Caco-2 (cell line): ENCODE results near the gene COL21A1. TPM values are rescaled to one million over a fixed set of nuclear protein-coding genes. Genes with fewer than 3 reads are reported as not detected.

ENCODE experiments used
- BruUV-seq: library from RNA; stranded (reverse); fragments of 400-500 nt; replicated peaks from 2 replicates; lab custom pipeline; 2021; lab: Mats Ljungman, UMichigan
- CTCF ChIA-PET: fragments of 300-600 bp; sonication (Branson Sonifier 250); formaldehyde crosslinking; loops from one replicate; lab custom pipeline; 2022; ENCODE audit warnings: antibody characterized with exemption; lab: Charles Lee
- POLR2A ChIA-PET: fragments of 300-600 bp; sonication (Branson Sonifier 250); formaldehyde crosslinking; loops from one replicate; lab custom pipeline; 2022; ENCODE audit warnings: antibody characterized with exemption; lab: Charles Lee
- DNase-seq, 2 experiments: peaks; one replicate each; pipeline versions ENCODE4 v3.0.0 to v3.0.0-alpha.2; 2020 to 2022
- H3K27me3 ChIP-seq: replicated peaks from 2 replicates; pipeline ENCODE4 v1.6.0; 2011; ENCODE audit warnings: low read length; ENCODE audit not compliant: control insufficient read depth, insufficient read depth
- H3K36me3 ChIP-seq: 2 replicates; pipeline ENCODE4 v1.5.1; 2011; ENCODE audit warnings: low read length; ENCODE audit not compliant: control insufficient read depth, insufficient read depth
- H3K4me1 ChIP-seq: fragments of 250-450 bp; sonication (Bioruptor Pico); 2 replicates; pipeline ENCODE4 v1.5.1; 2020; ENCODE audit warnings: mild to moderate bottlenecking
- H3K4me3 ChIP-seq: 2 replicates; pipeline ENCODE4 v1.5.1; 2011; ENCODE audit warnings: low read depth, mild to moderate bottlenecking, control low read depth, low read length
- H3K9me3 ChIP-seq: fragments of 250-450 bp; sonication (Bioruptor Pico); 2 replicates; pipeline ENCODE4 v1.5.1; 2020; ENCODE audit warnings: mild to moderate bottlenecking, moderate library complexity
- H3K27ac Mint-ChIP-seq: one replicate; pipeline ENCODE4 v1.8.0; 2022; ENCODE audit warnings: mixed read lengths; ENCODE audit not compliant: unreplicated experiment
- H3K27me3 Mint-ChIP-seq: one replicate; pipeline ENCODE4 v1.8.0; 2022; ENCODE audit warnings: mixed read lengths; ENCODE audit not compliant: insufficient read depth, unreplicated experiment
- H3K36me3 Mint-ChIP-seq: one replicate; pipeline ENCODE4 v1.8.0; 2022; ENCODE audit warnings: mild to moderate bottlenecking, mixed read lengths; ENCODE audit not compliant: insufficient read depth, unreplicated experiment
- H3K4me1 Mint-ChIP-seq: one replicate; pipeline ENCODE4 v1.8.0; 2022; ENCODE audit warnings: low read depth, mixed read lengths; ENCODE audit not compliant: unreplicated experiment
- H3K4me3 Mint-ChIP-seq: one replicate; pipeline ENCODE4 v1.8.0; 2022; ENCODE audit warnings: mild to moderate bottlenecking, moderate library complexity, mixed read lengths; ENCODE audit not compliant: unreplicated experiment
- H3K9me3 Mint-ChIP-seq: one replicate; pipeline ENCODE4 v1.8.0; 2022; ENCODE audit warnings: mixed read lengths; ENCODE audit not compliant: unreplicated experiment
- CTCF ChIP-seq, 2 experiments: fragments of 200-600 bp in 1 of 2; IDR thresholded peaks; 1 replicate in 1 of 2; 2 replicates in 1 of 2; pipeline versions ENCODE4 v1.5.1 to v1.8.0; 2011 to 2022; ENCODE audit warnings: antibody characterized with exemption in 1 of 2, control low read depth in 1 of 2, inconsistent platforms in 1 of 2, low read depth in 1 of 2, low read length in 1 of 2, mild to moderate bottlenecking in 1 of 2, moderate library complexity in 1 of 2; ENCODE audit not compliant: insufficient read depth in 1 of 2, severe bottlenecking in 1 of 2, unreplicated experiment in 1 of 2
- intact Hi-C: fragments of 100-400 bp; cut with micrococcal nuclease; formaldehyde crosslinking; loops from one replicate; pipeline ENCODE4 v1.10.0; 2022; ENCODE audit not compliant: unreplicated experiment
- total RNA-seq: library from RNA; stranded (reverse); gene quantifications from 2 replicates; pipeline ENCODE4 v1.2.3, GENCODE V29; 2022

Gene COL21A1
- total RNA-seq, 1 experiment from 2014 or later = 1.3 TPM

DNA sequence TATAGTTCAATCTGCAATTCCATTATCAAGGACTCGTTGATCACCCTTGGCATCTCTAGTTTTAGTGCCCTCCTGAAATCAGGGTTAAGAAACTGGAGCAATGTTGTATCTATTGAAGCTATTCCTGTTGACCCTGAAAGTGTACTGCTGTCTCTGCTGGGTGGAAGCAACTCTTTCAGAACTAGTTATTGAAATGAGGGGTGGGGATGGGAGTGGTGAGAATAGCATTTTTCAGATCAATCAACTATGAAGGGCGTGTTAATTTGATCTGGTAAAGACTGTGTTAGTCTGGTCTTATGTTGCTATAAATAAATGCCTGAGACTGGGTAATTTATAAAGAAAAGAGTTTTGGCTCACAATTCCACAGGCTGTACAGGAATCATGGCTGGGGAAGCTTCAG, 219.5 kb downstream of the COL21A1 start:
- peaks cover 10% of the 10 kb centered on the region for H3K27me3 Mint-ChIP-seq
- TF ChIP-seq CTCF (IDR thresholded peaks at IDR 0.05; ENCODE audit: insufficient read depth in 1 of 2, low read depth in 1 of 2, low read length in 1 of 2, severe bottlenecking in 1 of 2, unreplicated experiment in 1 of 2) = no peak
- Histone ChIP-seq H3K27me3 (no peaks in the 10 kb centered on the region), H3K4me3 (no peak overlapping the region), H3K9me3 (no peaks in the 10 kb centered on the region), H3K36me3 (no peaks in the 10 kb centered on the region), H3K4me1 (no peaks in the 10 kb centered on the region)
- POLR2A ChIA-PET = no interaction called here
- CTCF ChIA-PET = no interaction called here
- intact Hi-C loops = loop anchor here (10.0 kb wide), 1 partner anchor 187 kb away; no protein-coding TSS in a partner anchor
- BruUV-seq = no TSS peak
- H3K36me3 Mint-ChIP-seq = no peaks in the 10 kb centered on the region
- H3K27ac Mint-ChIP-seq = no peak overlapping the region
- H3K4me3 Mint-ChIP-seq = no peak overlapping the region
- DNase-seq = no peak
- no peaks in the 10 kb centered on the region for H3K4me1 Mint-ChIP-seq
- no peaks in the 10 kb centered on the region for H3K9me3 Mint-ChIP-seq

DNA sequence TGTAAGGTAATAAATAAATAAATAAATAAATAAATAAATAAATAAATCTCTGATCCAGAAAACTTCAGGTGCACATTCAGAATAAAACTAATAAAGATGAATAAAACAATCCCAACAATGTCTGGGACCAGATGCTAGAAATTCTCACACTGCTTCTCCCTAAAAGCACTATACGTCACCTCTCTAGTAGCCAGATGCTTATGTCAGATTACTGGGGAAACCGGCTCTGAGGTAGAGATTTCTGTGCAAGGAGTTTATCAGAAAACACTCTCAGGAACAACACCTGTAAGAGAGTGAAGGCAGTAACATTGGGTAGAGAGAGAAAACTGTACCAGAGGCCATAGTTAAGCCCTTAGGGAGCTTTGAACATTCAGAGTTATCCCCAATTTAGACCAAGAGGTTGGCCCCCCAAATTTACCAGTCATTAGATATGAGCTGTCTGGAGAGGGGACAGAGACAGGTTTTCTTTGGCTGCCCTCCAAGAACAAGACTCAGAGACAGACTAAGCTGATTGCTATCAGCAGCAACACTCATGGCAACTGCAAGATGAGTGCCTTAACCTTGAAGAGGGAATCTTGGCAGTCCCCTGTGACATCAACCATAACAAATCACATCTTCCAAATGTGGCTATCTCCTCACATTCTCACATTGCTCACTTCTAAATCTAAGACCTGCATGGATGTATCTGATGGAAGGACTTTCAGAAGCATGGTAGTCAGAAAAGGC, 220.8 kb downstream of the COL21A1 start:
- no peak overlapping the region for H3K27ac Mint-ChIP-seq
- Histone ChIP-seq H3K4me3 (no peak overlapping the region), H3K9me3 (no peaks in the 10 kb centered on the region), H3K4me1 (no peaks in the 10 kb centered on the region), H3K36me3 (no peaks in the 10 kb centered on the region), H3K27me3 (no peaks in the 10 kb centered on the region)
- intact Hi-C loops = loop anchor here (10.0 kb wide), 1 partner anchor 188 kb away; no protein-coding TSS in a partner anchor
- no TSS peak for BruUV-seq
- no peak for DNase-seq
- no peaks in the 10 kb centered on the region for H3K9me3 Mint-ChIP-seq
- peaks cover 5% of the 10 kb centered on the region for H3K27me3 Mint-ChIP-seq
- H3K36me3 Mint-ChIP-seq = no peaks in the 10 kb centered on the region
- POLR2A ChIA-PET = no interaction called here
- H3K4me1 Mint-ChIP-seq = no peaks in the 10 kb centered on the region
- TF ChIP-seq CTCF (IDR thresholded peaks at IDR 0.05; ENCODE audit: insufficient read depth in 1 of 2, low read depth in 1 of 2, low read length in 1 of 2, severe bottlenecking in 1 of 2, unreplicated experiment in 1 of 2) = no peak
- no peak overlapping the region for H3K4me3 Mint-ChIP-seq
- CTCF ChIA-PET = no interaction called here

DNA sequence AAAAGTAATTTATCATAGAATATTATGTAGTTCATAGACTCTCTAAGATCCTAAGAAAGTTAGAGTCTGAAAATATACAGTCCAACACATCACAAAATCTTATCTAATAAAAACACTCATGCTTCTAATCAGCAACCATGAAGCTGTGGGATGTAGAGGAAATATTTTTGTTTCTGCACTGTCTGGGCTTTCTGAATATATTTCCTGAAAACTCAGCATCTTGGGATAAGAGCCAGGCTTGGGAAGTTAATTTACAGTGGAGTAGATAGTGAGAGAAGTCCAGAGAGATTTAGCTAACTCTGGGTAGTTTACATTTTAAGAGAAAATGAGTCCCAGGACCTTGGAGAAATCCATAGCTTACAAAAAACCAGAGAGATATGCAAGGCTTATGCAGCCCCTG, 221.6 kb downstream of the COL21A1 start:
- Mint-ChIP-seq H3K4me1 (no peaks in the 10 kb centered on the region), H3K4me3 (no peak overlapping the region), H3K27me3 (peaks cover 3% of the 10 kb centered on the region), H3K9me3 (no peaks in the 10 kb centered on the region), H3K27ac (no peak overlapping the region), H3K36me3 (no peaks in the 10 kb centered on the region)
- Histone ChIP-seq H3K9me3 (no peaks in the 10 kb centered on the region), H3K4me3 (no peak overlapping the region), H3K27me3 (no peaks in the 10 kb centered on the region), H3K36me3 (no peaks in the 10 kb centered on the region), H3K4me1 (no peaks in the 10 kb centered on the region)
- no TSS peak for BruUV-seq
- no peak for TF ChIP-seq CTCF (IDR thresholded peaks at IDR 0.05; ENCODE audit: insufficient read depth in 1 of 2, low read depth in 1 of 2, low read length in 1 of 2, severe bottlenecking in 1 of 2, unreplicated experiment in 1 of 2)
- DNase-seq = no peak
- ChIA-PET POLR2A (no interaction called here), CTCF (no interaction called here)
- intact Hi-C loops = loop anchor here (10.0 kb wide), 1 partner anchor 189 kb away; no protein-coding TSS in a partner anchor
